ENCODE data around the gene PI4KA.

PI4KA gene

GRCh38 chr22:20792966-20793728 is 65.5 kb downstream of the PI4KA start:
- no peak for DNase-seq (ENCODE audit: low spot score)

GRCh38 chr22:20792221-20792965 is 66.2 kb downstream of the PI4KA start:
- no peak for DNase-seq (ENCODE audit: low spot score)

- DNase-seq (ENCODE audit: low spot score): no peak
These were observed 69.8 kb downstream of the PI4KA start for GRCh38 chr22:20788627-20789344.

- DNase-seq (ENCODE audit: low spot score): no peak
These were observed 70.6 kb downstream of the PI4KA start for GRCh38 chr22:20787746-20788626.

DNA sequence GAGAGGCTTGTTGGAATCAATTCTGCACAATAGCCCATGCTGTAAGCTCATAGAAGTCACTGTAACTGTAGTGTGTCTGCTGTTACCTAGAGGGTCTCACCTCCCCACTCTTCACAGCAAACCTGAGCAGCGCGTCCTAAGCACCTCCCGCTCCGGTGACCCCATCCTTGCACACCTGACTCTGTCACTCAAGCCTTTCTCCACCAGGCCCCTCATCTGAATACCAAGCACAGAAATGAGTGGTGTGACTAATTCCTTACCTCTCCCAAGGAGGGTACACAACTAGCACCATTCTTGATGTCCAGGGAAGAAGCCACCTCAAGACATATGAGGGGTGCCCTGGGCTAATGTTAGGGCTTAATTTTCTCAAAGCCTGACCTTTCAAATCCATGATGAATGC is 71.4 kb downstream of the PI4KA start:
- DNase-seq (ENCODE audit: low spot score): no peak

GRCh38 chr22:20786536-20786979 is 72.1 kb downstream of the PI4KA start:
- DNase-seq (ENCODE audit: low spot score): no peak

- no peak for DNase-seq (ENCODE audit: low spot score)
These were observed 72.6 kb downstream of the PI4KA start for GRCh38 chr22:20786048-20786447.

- no peak for DNase-seq (ENCODE audit: low spot score)
These were observed 73.2 kb downstream of the PI4KA start for GRCh38 chr22:20785415-20785814.

DNA sequence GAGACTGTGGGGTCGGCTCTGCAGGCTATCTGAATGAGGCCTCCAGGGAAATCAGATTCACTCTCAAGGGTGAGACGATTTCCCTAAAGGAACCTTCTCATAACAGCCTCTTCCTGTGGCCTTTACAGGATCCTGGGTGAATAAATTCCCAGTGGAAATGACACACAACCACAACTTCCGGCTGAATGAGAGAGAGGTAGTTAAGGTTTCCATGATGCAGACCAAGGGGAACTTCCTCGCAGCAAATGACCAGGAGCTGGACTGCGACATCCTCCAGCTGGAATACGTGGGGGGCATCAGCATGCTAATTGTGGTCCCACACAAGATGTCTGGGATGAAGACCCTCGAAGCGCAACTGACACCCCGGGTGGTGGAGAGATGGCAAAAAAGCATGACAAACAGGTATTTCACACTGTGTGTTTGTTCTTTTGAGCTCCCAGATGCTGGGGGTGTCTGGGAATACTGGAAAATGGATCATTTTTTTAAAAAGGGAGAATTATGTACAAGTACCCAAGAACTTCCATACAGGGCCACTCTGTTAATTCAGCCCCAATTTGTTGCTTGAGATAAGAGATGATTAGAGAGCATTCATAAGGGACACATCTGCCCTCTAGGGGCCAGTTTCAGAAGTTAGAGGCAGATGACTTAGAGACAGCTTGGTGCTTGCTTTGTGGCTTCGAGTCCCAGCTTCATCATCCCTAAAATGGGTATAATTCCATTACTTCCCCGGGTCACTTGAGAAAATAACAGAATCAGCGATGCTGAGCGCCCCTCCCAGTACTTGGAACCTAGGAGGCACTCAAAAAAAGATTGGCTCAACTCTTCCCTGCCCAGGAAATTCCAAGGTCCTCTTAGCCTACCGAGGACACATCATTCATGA is 74.5 kb downstream of the PI4KA start:
- peak; percentile 83 for DNase-seq (ENCODE audit: low spot score)

- DNase-seq (ENCODE audit: low spot score): no peak
These were observed 75.3 kb downstream of the PI4KA start for GRCh38 chr22:20783300-20783673.

- no peak for DNase-seq (ENCODE audit: low spot score)
These were observed 75.9 kb downstream of the PI4KA start for GRCh38 chr22:20782596-20783299.

- no peak for DNase-seq (ENCODE audit: low spot score)
These were observed 76.5 kb downstream of the PI4KA start for GRCh38 chr22:20782083-20782482.

- DNase-seq (ENCODE audit: low spot score): peak; percentile 34
These were observed 77.2 kb downstream of the PI4KA start for GRCh38 chr22:20781272-20781990.

DNA sequence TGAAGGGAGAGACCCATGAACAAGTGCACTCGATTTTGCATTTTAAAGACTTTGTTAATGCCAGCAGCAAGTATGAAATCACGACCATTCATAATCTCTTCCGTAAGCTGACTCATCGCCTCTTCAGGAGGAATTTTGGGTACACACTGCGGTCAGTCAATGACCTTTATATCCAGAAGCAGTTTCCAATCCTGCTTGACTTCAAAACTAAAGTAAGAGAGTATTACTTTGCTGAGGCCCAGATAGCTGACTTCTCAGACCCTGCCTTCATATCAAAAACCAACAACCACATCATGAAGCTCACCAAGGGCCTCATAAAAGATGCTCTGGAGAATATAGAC is 78.8 kb downstream of the PI4KA start:
- no peak for DNase-seq (ENCODE audit: low spot score)

DNA sequence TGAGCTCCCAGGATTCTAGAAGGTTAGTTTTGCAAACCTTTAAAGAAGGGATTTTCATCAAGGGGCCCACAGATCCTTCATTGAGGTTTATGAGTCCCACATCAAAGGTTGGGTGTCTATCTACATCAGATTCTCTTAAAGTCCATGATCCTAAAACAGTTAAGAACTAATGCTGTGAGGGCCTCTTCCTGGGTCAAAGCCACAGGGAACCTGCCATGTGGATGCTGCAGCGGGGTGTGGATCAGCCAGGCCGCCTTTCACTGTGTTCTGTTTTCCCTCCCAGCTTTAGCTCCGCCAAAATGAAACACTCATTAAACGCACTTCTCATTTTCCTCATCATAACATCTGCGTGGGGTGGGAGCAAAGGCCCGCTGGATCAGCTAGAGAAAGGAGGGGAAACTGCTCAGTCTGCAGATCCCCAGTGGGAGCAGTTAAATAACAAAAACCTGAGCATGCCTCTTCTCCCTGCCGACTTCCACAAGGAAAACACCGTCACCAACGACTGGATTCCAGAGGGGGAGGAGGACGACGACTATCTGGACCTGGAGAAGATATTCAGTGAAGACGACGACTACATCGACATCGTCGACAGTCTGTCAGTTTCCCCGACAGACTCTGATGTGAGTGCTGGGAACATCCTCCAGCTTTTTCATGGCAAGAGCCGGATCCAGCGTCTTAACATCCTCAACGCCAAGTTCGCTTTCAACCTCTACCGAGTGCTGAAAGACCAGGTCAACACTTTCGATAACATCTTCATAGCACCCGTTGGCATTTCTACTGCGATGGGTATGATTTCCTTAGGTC is 79.4 kb downstream of the PI4KA start:
- DNase-seq (ENCODE audit: low spot score): no peak

GRCh38 chr22:20777420-20778177 is 81.0 kb downstream of the PI4KA start:
- DNase-seq (ENCODE audit: low spot score): peak; percentile 35

DNA sequence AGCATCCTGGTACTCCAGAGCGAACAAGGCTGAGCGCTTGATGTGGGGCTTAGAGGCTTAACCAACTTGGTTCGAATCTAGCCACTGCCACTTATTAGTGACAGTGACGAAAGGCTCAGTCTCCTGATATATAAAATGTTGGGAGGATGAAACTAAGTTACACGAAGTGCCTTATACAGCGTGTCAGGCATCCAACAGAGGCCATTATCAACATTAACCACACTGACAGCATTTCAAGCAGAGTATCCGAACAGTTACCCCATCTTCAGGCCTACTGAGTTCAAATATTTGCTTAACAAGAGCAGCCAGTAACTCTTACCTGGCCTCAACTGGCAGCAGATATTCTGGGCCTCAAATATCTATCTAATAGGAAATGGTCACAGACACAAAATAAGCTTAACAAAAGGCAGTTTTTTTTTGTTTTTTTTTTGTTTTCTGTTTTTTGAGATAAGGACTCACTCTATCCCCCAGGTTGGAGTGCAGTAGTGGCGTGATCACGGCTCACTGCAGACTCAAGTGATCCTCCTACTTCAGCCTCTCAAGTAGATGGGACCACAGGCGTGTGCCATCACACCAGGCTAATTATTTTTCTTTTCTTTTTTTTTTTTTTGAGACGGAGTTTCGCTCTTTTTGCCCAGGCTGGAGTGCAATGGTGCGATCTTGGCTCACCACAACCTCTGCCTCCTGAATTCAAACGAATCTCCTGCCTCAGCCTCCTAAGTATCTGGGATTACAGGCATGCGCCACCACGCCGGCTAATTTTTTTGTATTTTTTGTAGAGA is 81.8 kb downstream of the PI4KA start:
- no peak for DNase-seq (ENCODE audit: low spot score)
